ENCODE results near the gene HLCS.

GRCh38 chr21:36799869-36800268 lies 166.6 kb downstream of the HLCS start:
- TF ChIP-seq EZH2 (IDR thresholded peaks at IDR 0.05; ENCODE audit: borderline replicate concordance) = no peak
- no peak for TF ChIP-seq CTCF (IDR thresholded peaks at IDR 0.05; ENCODE audit: poor library complexity)
